ENCODE data around the gene CHAF1B. TPM values are rescaled to one million over a fixed set of nuclear protein-coding genes. Genes with fewer than 3 reads are reported as not detected.

CHAF1B gene
- total and polyA plus RNA-seq, 10 of the 15 experiments (the other 5 are each of a cell fraction or from before 2014, with no cell fraction given): 5.9 to 31.5 (median 17.3) TPM

DNA sequence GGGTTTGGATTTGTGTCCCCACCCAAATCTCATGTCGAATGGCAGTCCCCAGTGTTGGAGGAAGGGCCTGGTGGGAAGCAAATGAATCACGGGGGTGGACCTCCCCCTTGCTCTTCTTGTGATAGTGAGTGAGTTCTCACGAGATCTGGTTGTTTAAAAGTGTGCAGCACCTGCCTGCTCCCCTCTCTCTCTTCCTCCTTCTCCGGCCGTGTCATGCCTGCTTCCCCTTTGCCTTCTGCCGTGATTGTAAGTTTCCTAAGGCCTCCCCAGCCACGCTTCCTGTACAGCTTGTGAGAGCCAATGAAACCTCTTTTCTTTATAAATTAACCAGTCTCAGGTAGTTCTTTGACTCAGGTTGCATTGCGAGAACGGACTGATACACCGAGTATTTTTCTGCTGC, 78.8 kb downstream of the CHAF1B start:
- in situ Hi-C loops (cut with MboI): no loop called here
- BruUV-seq (replicated peaks): no TSS peak
- ChIA-PET RAD21 (ENCODE audit: unreplicated experiment) (interaction anchor here (1.5 kb wide), 1 partner anchor 39 kb away, joined by 3 read pairs; no protein-coding TSS in a partner anchor), POLR2A (no interaction called here), SMC1A (ENCODE audit: uncharacterized antibody, unreplicated experiment) (no interaction called here), CTCF (no interaction called here)
- Histone ChIP-seq H3K4me2 (ENCODE audit: control insufficient read depth, insufficient read depth) (no peak overlapping the region), H3K36me3 (ENCODE audit: control insufficient read depth in 2 of 2, insufficient read depth in 2 of 2, low read length in 1 of 2) (no peaks in the 10 kb centered on the region), H3K9me3 (replicated peaks; ENCODE audit: control insufficient read depth, insufficient read depth, low read length) (no peaks in the 10 kb centered on the region), H2AFZ (ENCODE audit: control insufficient read depth, low read depth, low read length) (no peak overlapping the region), H3K27ac (ENCODE audit: control insufficient read depth, insufficient read depth) (no peak overlapping the region), H3K27me3 (replicated peaks in 1 of 2; ENCODE audit: control insufficient read depth in 2 of 2, insufficient read depth in 2 of 2, low read length in 1 of 2) (no peaks in the 10 kb centered on the region), H3K79me2 (ENCODE audit: control insufficient read depth, insufficient read depth, low read length) (no peaks in the 10 kb centered on the region), H3K4me3 (no peak overlapping the region), H3K9ac (ENCODE audit: control insufficient read depth, insufficient read depth, low read length) (no peak overlapping the region), H4K20me1 (ENCODE audit: control insufficient read depth, insufficient read depth) (no peaks in the 10 kb centered on the region), H3K4me1 (ENCODE audit: control insufficient read depth, insufficient read depth, low read length) (no peaks in the 10 kb centered on the region)
- no peak for FAIRE-seq
- DNase-seq (ENCODE audit: low read depth, low spot score): no peak
- ATAC-seq: no peak; the same call in 1 of the 3 replicates
- WGBS (ENCODE audit: insufficient coverage, insufficient replicate concordance, low lambda C conversion rate, missing lambda C conversion rate): 38% methylated on average over 10 of the region's 10 CpGs
- intact Hi-C loops (cut with micrococcal nuclease; ENCODE audit: unreplicated experiment): no loop called here
- TF ChIP-seq ZNF207 (IDR thresholded peaks at IDR 0.05; ENCODE audit: borderline replicate concordance) (no peak), CHD1 (IDR thresholded peaks at IDR 0.05; ENCODE audit: low read depth, low read length) (no peak), EED (IDR thresholded peaks at IDR 0.05; ENCODE audit: low read depth) (peak; percentile 19; the same call in 1 of the 2 replicates), POLR2AphosphoS5 (IDR thresholded peaks at IDR 0.05; ENCODE audit: low read length) (no peak), NFIC (IDR thresholded peaks at IDR 0.05; ENCODE audit: low read depth, low read length) (no peak)
- TF ChIP-seq, protein P1, sequence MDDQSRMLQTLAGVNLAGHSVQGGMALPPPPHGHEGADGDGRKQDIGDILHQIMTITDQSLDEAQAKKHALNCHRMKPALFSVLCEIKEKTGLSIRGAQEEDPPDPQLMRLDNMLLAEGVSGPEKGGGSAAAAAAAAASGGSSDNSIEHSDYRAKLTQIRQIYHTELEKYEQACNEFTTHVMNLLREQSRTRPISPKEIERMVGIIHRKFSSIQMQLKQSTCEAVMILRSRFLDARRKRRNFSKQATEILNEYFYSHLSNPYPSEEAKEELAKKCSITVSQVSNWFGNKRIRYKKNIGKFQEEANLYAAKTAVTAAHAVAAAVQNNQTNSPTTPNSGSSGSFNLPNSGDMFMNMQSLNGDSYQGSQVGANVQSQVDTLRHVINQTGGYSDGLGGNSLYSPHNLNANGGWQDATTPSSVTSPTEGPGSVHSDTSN (IDR thresholded peaks at IDR 0.05; ENCODE audit: insufficient replicate concordance, low read depth, low read length): no peak

- POLR2A ChIA-PET: no interaction called here
- DNase-seq (ENCODE audit: low read depth, low spot score) (no peak), ATAC-seq (peak; percentile 56), FAIRE-seq (no peak)
- Histone ChIP-seq H3K79me2 (ENCODE audit: control insufficient read depth, insufficient read depth, low read length) (no peaks in the 10 kb centered on the region), H4K20me1 (ENCODE audit: control insufficient read depth, insufficient read depth) (no peaks in the 10 kb centered on the region), H3K27me3 (replicated peaks in 1 of 2; ENCODE audit: control insufficient read depth in 2 of 2, insufficient read depth in 2 of 2, low read length in 1 of 2) (no peaks in the 10 kb centered on the region), H3K9me3 (replicated peaks; ENCODE audit: control insufficient read depth, insufficient read depth, low read length) (no peaks in the 10 kb centered on the region), H3K9ac (ENCODE audit: control insufficient read depth, insufficient read depth, low read length) (no peak overlapping the region), H3K36me3 (ENCODE audit: control insufficient read depth in 2 of 2, insufficient read depth in 2 of 2, low read length in 1 of 2) (no peaks in the 10 kb centered on the region), H3K4me1 (ENCODE audit: control insufficient read depth, insufficient read depth, low read length) (no peaks in the 10 kb centered on the region), H3K27ac (ENCODE audit: control insufficient read depth, insufficient read depth) (no peak overlapping the region), H2AFZ (ENCODE audit: control insufficient read depth, low read depth, low read length) (no peak overlapping the region), H3K4me2 (ENCODE audit: control insufficient read depth, insufficient read depth) (no peak overlapping the region), H3K4me3 (no peak overlapping the region)
- WGBS (ENCODE audit: insufficient coverage, insufficient replicate concordance, low lambda C conversion rate, missing lambda C conversion rate): 63% methylated on average over 3 of the region's 3 CpGs
- SMC1A ChIA-PET (ENCODE audit: uncharacterized antibody, unreplicated experiment): no interaction called here
- CTCF ChIA-PET: no interaction called here
- intact Hi-C loops (cut with micrococcal nuclease; ENCODE audit: unreplicated experiment): no loop called here
- no TSS peak for BruUV-seq (replicated peaks)
- in situ Hi-C loops (cut with MboI): no loop called here
- RAD21 ChIA-PET (ENCODE audit: unreplicated experiment): no interaction called here
- TF ChIP-seq SMAD1 (IDR thresholded peaks at IDR 0.05; ENCODE audit: low read depth, partially characterized antibody) (no peak), BCL11A (IDR thresholded peaks at IDR 0.05; ENCODE audit: low read depth, low read length) (no peak), SREBF2 (IDR thresholded peaks at IDR 0.05; ENCODE audit: low read length) (no peak), ZBTB4 (CRISPR knock-in tag; IDR thresholded peaks at IDR 0.05) (no peak), SRF (IDR thresholded peaks at IDR 0.05; ENCODE audit: low read depth in 2 of 2, low read length in 2 of 2) (no peak), JUND (IDR thresholded peaks at IDR 0.05; ENCODE audit: low read depth, low read length) (no peak), NFIC (IDR thresholded peaks at IDR 0.05; ENCODE audit: low read depth, low read length) (no peak), FOXM1 (IDR thresholded peaks at IDR 0.05; ENCODE audit: low read depth, low read length) (no peak), ZZZ3 (IDR thresholded peaks at IDR 0.05; ENCODE audit: control insufficient read depth, insufficient read length, low read depth) (no peak), ZNF24 (IDR thresholded peaks at IDR 0.05) (no peak), SUZ12 (IDR thresholded peaks at IDR 0.05; ENCODE audit: unreplicated experiment) (no peak)
Observed at GRCh38 chr21:36464590-36464989, 79.4 kb downstream of the CHAF1B start.

Data from GM12878 (cell line).